ENCODE data around the gene NUDT17.
"Not testable (repeated sequence)": the region's sequence is repeated elsewhere in the genome, so short reads cannot be mapped to it uniquely, and the experiment has no call there.

The NUDT17 gene

GRCh38 chr1:145845514-145846161, at the start of gene NUDT17:
Gene NUDT17 (plus strand): TSS chr1:145845630. CDS start chr1:145845641, 11 bp downstream.
- DNase-seq, result peak; percentile 58 to 93 (median 76)

GRCh38 chr1:145796753-145797152, 48.7 kb upstream of the NUDT17 start:
- DNase-seq, result no peak

- DNase-seq, result no peak
These were observed 45.6 kb upstream of the NUDT17 start for GRCh38 chr1:145799806-145800205.

GRCh38 chr1:145804235-145805045, 41.0 kb upstream of the NUDT17 start:
- no peak for DNase-seq

- no peak for DNase-seq
These were observed 40.4 kb upstream of the NUDT17 start for GRCh38 chr1:145805057-145805456.

- no peak for DNase-seq
These were observed 39.0 kb upstream of the NUDT17 start for GRCh38 chr1:145806408-145806807.

GRCh38 chr1:145806844-145807243, 38.6 kb upstream of the NUDT17 start:
- DNase-seq, result no peak

GRCh38 chr1:145812977-145813810, 32.2 kb upstream of the NUDT17 start:
- not testable (repeated sequence) for DNase-seq

GRCh38 chr1:145818095-145818494, 27.3 kb upstream of the NUDT17 start:
- DNase-seq, result not testable (repeated sequence)

- not testable (repeated sequence) for DNase-seq
These were observed 22.6 kb upstream of the NUDT17 start for GRCh38 chr1:145822779-145823331.

GRCh38 chr1:145823565-145824498, 21.6 kb upstream of the NUDT17 start, which contains the start of the genes POLR3C and RNF115:
Gene POLR3C (plus strand): TSS chr1:145824200. CDS start chr1:145825777, 1,577 bp downstream.
Gene RNF115 (minus strand): TSS chr1:145824095. CDS start chr1:145823873, 222 bp downstream.
- peak; percentile 92 to 99 (median 95) for DNase-seq

GRCh38 chr1:145824499-145824842, 21.0 kb upstream of the NUDT17 start:
- DNase-seq, result no peak

- no peak for DNase-seq
These were observed 19.4 kb upstream of the NUDT17 start for GRCh38 chr1:145826030-145826429.

GRCh38 chr1:145827966-145828365, 17.5 kb upstream of the NUDT17 start:
- no peak for DNase-seq

- DNase-seq, result no peak
These were observed 16.9 kb upstream of the NUDT17 start for GRCh38 chr1:145828367-145829026.

- not testable (repeated sequence) for DNase-seq
These were observed 14.6 kb upstream of the NUDT17 start for GRCh38 chr1:145830810-145831209.

GRCh38 chr1:145837656-145838055, 7.8 kb upstream of the NUDT17 start:
- no peak for DNase-seq

GRCh38 chr1:145843031-145843430, 2.4 kb upstream of the NUDT17 start:
- no peak for DNase-seq

- no peak for DNase-seq
These were observed 301 bp upstream of the NUDT17 start for GRCh38 chr1:145845144-145845513.

- peak in 2 of 3 experiments; percentile 21 to 42 for DNase-seq
These were observed 777 bp downstream of the NUDT17 start for GRCh38 chr1:145846201-145846612.

GRCh38 chr1:145847827-145848226, 2.4 kb downstream of the NUDT17 start:
- DNase-seq, result no peak
